A549 (cell line): Measurements from ENCODE around the gene TSBP1.

Source experiments
- GATA3 ChIP-seq: IDR thresholded peaks from 2 replicates; pipeline ENCODE4 v1.6.1; 2012; ENCODE audit warnings: borderline replicate concordance
- HDAC2 ChIP-seq: fragments of 200-600 bp; sonication (generic); IDR thresholded peaks from 2 replicates; pipeline ENCODE4 v1.6.1; 2016
- JUN ChIP-seq, 2 experiments: fragments of >200 bp; sonication (Bioruptor Twin); formaldehyde crosslinking; IDR thresholded peaks; 2 replicates in 1 of 2; 3 replicates in 1 of 2; pipeline ENCODE4 v1.6.1; 2016 to 2017
- POLR2A ChIP-seq: IDR thresholded peaks from 2 replicates; pipeline ENCODE4 v1.6.1; 2012; ENCODE audit warnings: mild to moderate bottlenecking, low read length
- TF ChIP-seq, protein P1 (sequence below): fragments of >200 bp; sonication (Bioruptor Twin); formaldehyde crosslinking; IDR thresholded peaks from 3 replicates; pipeline ENCODE4 v1.5.1; 2016
- TF ChIP-seq, protein P2 (sequence below): fragments of 200-600 bp; sonication (generic); IDR thresholded peaks from 2 replicates; pipeline ENCODE4 v1.6.1; 2016; ENCODE audit warnings: antibody characterized with exemption, mild to moderate bottlenecking, moderate library complexity
- TF ChIP-seq, protein P3 (sequence below): fragments of 450-650 bp; IDR thresholded peaks from 2 replicates; pipeline ENCODE4 v1.6.1; 2014; ENCODE audit warnings: antibody characterized with exemption

DNA sequence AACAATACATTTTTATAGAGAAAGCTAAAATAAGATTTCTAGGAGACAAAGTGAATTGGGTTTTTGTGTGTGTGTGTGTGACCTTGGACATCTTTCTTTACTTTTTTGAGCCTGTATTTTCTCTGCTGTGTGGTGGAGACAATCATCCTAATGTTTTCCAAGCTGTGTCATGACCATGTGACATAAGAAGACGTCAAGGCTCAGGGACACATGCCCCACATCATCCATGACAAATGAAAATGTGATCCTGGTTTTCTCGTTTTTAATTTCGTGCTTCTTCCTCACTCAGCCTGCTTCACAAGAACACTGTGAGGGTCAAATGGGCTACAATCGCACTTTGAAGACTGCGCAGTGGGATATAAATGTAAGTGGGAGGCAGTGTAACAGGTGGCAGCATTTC, 39.2 kb upstream of the TSBP1 start:
- TF ChIP-seq, protein P1, sequence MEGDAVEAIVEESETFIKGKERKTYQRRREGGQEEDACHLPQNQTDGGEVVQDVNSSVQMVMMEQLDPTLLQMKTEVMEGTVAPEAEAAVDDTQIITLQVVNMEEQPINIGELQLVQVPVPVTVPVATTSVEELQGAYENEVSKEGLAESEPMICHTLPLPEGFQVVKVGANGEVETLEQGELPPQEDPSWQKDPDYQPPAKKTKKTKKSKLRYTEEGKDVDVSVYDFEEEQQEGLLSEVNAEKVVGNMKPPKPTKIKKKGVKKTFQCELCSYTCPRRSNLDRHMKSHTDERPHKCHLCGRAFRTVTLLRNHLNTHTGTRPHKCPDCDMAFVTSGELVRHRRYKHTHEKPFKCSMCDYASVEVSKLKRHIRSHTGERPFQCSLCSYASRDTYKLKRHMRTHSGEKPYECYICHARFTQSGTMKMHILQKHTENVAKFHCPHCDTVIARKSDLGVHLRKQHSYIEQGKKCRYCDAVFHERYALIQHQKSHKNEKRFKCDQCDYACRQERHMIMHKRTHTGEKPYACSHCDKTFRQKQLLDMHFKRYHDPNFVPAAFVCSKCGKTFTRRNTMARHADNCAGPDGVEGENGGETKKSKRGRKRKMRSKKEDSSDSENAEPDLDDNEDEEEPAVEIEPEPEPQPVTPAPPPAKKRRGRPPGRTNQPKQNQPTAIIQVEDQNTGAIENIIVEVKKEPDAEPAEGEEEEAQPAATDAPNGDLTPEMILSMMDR, result no peak
- TF ChIP-seq GATA3 (no peak), JUN (IDR thresholded peaks at IDR 0.05) (no peak), POLR2A (no peak), HDAC2 (no peak)
- TF ChIP-seq, protein P2, sequence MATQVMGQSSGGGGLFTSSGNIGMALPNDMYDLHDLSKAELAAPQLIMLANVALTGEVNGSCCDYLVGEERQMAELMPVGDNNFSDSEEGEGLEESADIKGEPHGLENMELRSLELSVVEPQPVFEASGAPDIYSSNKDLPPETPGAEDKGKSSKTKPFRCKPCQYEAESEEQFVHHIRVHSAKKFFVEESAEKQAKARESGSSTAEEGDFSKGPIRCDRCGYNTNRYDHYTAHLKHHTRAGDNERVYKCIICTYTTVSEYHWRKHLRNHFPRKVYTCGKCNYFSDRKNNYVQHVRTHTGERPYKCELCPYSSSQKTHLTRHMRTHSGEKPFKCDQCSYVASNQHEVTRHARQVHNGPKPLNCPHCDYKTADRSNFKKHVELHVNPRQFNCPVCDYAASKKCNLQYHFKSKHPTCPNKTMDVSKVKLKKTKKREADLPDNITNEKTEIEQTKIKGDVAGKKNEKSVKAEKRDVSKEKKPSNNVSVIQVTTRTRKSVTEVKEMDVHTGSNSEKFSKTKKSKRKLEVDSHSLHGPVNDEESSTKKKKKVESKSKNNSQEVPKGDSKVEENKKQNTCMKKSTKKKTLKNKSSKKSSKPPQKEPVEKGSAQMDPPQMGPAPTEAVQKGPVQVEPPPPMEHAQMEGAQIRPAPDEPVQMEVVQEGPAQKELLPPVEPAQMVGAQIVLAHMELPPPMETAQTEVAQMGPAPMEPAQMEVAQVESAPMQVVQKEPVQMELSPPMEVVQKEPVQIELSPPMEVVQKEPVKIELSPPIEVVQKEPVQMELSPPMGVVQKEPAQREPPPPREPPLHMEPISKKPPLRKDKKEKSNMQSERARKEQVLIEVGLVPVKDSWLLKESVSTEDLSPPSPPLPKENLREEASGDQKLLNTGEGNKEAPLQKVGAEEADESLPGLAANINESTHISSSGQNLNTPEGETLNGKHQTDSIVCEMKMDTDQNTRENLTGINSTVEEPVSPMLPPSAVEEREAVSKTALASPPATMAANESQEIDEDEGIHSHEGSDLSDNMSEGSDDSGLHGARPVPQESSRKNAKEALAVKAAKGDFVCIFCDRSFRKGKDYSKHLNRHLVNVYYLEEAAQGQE, result no peak
- TF ChIP-seq, protein P3, sequence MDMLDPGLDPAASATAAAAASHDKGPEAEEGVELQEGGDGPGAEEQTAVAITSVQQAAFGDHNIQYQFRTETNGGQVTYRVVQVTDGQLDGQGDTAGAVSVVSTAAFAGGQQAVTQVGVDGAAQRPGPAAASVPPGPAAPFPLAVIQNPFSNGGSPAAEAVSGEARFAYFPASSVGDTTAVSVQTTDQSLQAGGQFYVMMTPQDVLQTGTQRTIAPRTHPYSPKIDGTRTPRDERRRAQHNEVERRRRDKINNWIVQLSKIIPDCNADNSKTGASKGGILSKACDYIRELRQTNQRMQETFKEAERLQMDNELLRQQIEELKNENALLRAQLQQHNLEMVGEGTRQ, result no peak
